K562 (cell line): ENCODE measurements around the gene LRP1B. TPM values are rescaled to one million over a fixed set of nuclear protein-coding genes. Genes with fewer than 3 reads are reported as not detected.

ENCODE experiments used
- ATAC-seq: fragments of 200-7000 bp; cut with Tn5 transposase; 3 replicates; pipeline ENCODE4 v1.9.1; 2020; ENCODE audit warnings: moderate library complexity
- BruUV-seq: library from RNA; stranded (reverse); fragments of 400-500 nt; replicated peaks from 2 replicates; lab custom pipeline; 2021; lab: Mats Ljungman, UMichigan
- CTCF ChIA-PET: fragments of 300-600 bp; formaldehyde crosslinking; extraction: SDS; loops from one replicate; lab custom pipeline; 2021; ENCODE audit warnings: low intra/inter-chr PET ratio; lab: Yijun Ruan, JAX
- POLR2A ChIA-PET: fragments of 300-600, 350-650 bp; sonication (Branson Sonifier 250); formaldehyde crosslinking; extraction: SDS; loops from one replicate; lab custom pipeline; 2021; ENCODE audit warnings: antibody characterized with exemption, inconsistent platforms; lab: Yijun Ruan, JAX
- DNase-seq, 4 experiments: peaks; one replicate each; pipeline versions ENCODE4 v3.0.0 to v3.0.0-alpha.2; 2011 to 2018; ENCODE audit warnings: low spot score in 3 of 4, mixed read lengths in 3 of 4; ENCODE audit errors: extremely low read depth in 1 of 4
- FAIRE-seq: peaks from 2 replicates; lab custom pipeline; 2011; peaks lifted over from hg19 to GRCh38; lab: Jason Lieb, UNC
- H2AFZ ChIP-seq: 2 replicates; pipeline ENCODE4 v1.6.0; 2011; ENCODE audit warnings: low read depth, low read length, control low read depth, inconsistent platforms
- H3K27ac ChIP-seq: fragments of 200-600 bp; 3 replicates; pipeline ENCODE4 v1.8.0; 2011; ENCODE audit warnings: low read depth, mild to moderate bottlenecking, control low read depth, inconsistent platforms, low read length, moderate library complexity, mixed read lengths; ENCODE audit errors: extremely low read depth
- H3K27me3 ChIP-seq, 2 experiments: fragments of 300-600 bp in 1 of 2; 2 replicates in 1 of 2; 3 replicates in 1 of 2; pipeline versions ENCODE4 v1.6.0 to v1.8.0; 2011; ENCODE audit warnings: inconsistent platforms in 2 of 2, low read length in 2 of 2, mild to moderate bottlenecking in 1 of 2, mixed read lengths in 1 of 2, moderate library complexity in 1 of 2; ENCODE audit not compliant: control insufficient read depth in 2 of 2, insufficient read depth in 2 of 2
- H3K36me3 ChIP-seq: fragments of 300-600 bp; 3 replicates; pipeline ENCODE4 v1.8.0; 2011; ENCODE audit warnings: mild to moderate bottlenecking, low read length, inconsistent platforms; ENCODE audit not compliant: control insufficient read depth, insufficient read depth
- H3K4me1 ChIP-seq, 2 experiments: fragments of 200-600 bp in 1 of 2; replicated peaks in 1 of 2; 2 replicates in 1 of 2; 3 replicates in 1 of 2; pipeline versions ENCODE4 v1.5.1 to v1.8.0; 2011; ENCODE audit warnings: inconsistent platforms in 2 of 2, low read length in 2 of 2, mild to moderate bottlenecking in 1 of 2, mixed read lengths in 1 of 2, moderate library complexity in 1 of 2; ENCODE audit not compliant: control insufficient read depth in 2 of 2, insufficient read depth in 2 of 2
- H3K4me2 ChIP-seq: 2 replicates; pipeline ENCODE4 v1.6.1; 2011; ENCODE audit warnings: low read length, control low read depth, inconsistent platforms, mixed read lengths; ENCODE audit not compliant: insufficient read depth
- H3K4me3 ChIP-seq: fragments of 200-600 bp; sonication (generic), shearing (Covaris generic); 2 replicates; pipeline ENCODE4 v1.5.1; 2016; ENCODE audit warnings: control low read depth, inconsistent platforms
- H3K79me2 ChIP-seq: fragments of 200-600 bp; 3 replicates; pipeline ENCODE4 v1.8.0; 2011; ENCODE audit warnings: low read length, inconsistent platforms; ENCODE audit not compliant: control insufficient read depth, insufficient read depth
- H3K9ac ChIP-seq, 2 experiments: 2 replicates each; pipeline versions ENCODE4 v1.6.0 to v1.6.1; 2011; ENCODE audit warnings: low read depth in 2 of 2, low read length in 2 of 2, control low read depth in 1 of 2, inconsistent platforms in 1 of 2, mild to moderate bottlenecking in 1 of 2, mixed read lengths in 1 of 2; ENCODE audit not compliant: insufficient read depth in 1 of 2
- H3K9me1 ChIP-seq: one replicate; pipeline ENCODE4 v1.6.0; 2011; ENCODE audit warnings: inconsistent platforms, mild to moderate bottlenecking, low read length, moderate library complexity; ENCODE audit not compliant: control insufficient read depth, insufficient read depth
- H3K9me3 ChIP-seq: replicated peaks from 2 replicates; pipeline ENCODE4 v1.5.1; 2011; ENCODE audit warnings: low read depth, low read length, inconsistent platforms; ENCODE audit not compliant: control insufficient read depth, insufficient read depth
- H4K20me1 ChIP-seq: replicated peaks from 2 replicates; pipeline ENCODE4 v1.6.1; 2011; ENCODE audit warnings: low read length, inconsistent platforms, mixed read lengths; ENCODE audit not compliant: control insufficient read depth, insufficient read depth
- BRF1 ChIP-seq: IDR thresholded peaks from 3 replicates; pipeline ENCODE4 v1.6.1; 2011; ENCODE audit warnings: borderline replicate concordance, mild to moderate bottlenecking; ENCODE audit not compliant: insufficient read length; ENCODE audit errors: extremely low read depth
- CHD4 ChIP-seq: fragments of 200-600 bp; sonication (generic); IDR thresholded peaks from 3 replicates; pipeline ENCODE4 v1.6.1; 2012; ENCODE audit warnings: low read depth, mild to moderate bottlenecking, mixed read lengths, low read length, inconsistent platforms; ENCODE audit not compliant: insufficient read depth, insufficient replicate concordance, poor library complexity, severe bottlenecking
- FOSL1 ChIP-seq: fragments of 200-800 bp; sonication (Bioruptor generic); conservative IDR thresholded peaks from 2 replicates; pipeline ENCODE4 v1.6.1; 2016; ENCODE audit warnings: missing genetic modification characterization, missing compliant biosample characterization
- HDAC8 ChIP-seq: fragments of 450-650 bp; IDR thresholded peaks from 2 replicates; pipeline ENCODE4 v1.6.1; 2016; ENCODE audit warnings: mild to moderate bottlenecking, missing genetic modification characterization, moderate library complexity, missing compliant biosample characterization
- HMG20A ChIP-seq: fragments of 450-650 bp; formaldehyde crosslinking; conservative IDR thresholded peaks from 2 replicates; pipeline ENCODE4 v1.4.0; 2020; ENCODE audit warnings: mild to moderate bottlenecking, mixed read lengths
- RNF2 ChIP-seq: sonication (generic); IDR thresholded peaks from 2 replicates; pipeline ENCODE4 v1.6.1; 2016
- ZNF717 ChIP-seq: fragments of 250-450 bp; sonication (Bioruptor Pico); IDR thresholded peaks from 2 replicates; pipeline ENCODE4 v1.5.0; 2021
- WGBS: fragments of 100-300 bp; shearing (Covaris generic); methylation state at CpG from one replicate; pipeline ENCODE4 v1.1.6; 2016; ENCODE audit warnings: low coverage, mixed read lengths; ENCODE audit not compliant: insufficient coverage; ENCODE audit errors: missing lambda C conversion rate; 5-methylcytosine and 5-hydroxymethylcytosine counted together
- in situ Hi-C: fragments of 300-500 bp; cut with MboI; formaldehyde crosslinking; loops from 4 replicates; pipeline ENCODE4 v1.15.0; 2018; ENCODE audit warnings: inconsistent platforms, mixed read lengths
- intact Hi-C: fragments of 100-400 bp; cut with micrococcal nuclease; formaldehyde crosslinking; loops from 2 replicates; pipeline ENCODE4 v1.14.2; 2022
- polyA plus RNA-seq, 8 experiments: library from polyadenylated mRNA; depleted of rRNA in 4 of 8; stranded (reverse) in 5 of 8; unstranded in 3 of 8; fragments of >200 nt; fragmentation: Nextera tagmentation in 2 of 8; fragmentation: Illumina TruSeq in 1 of 8; extraction: Ambion mirVana in 2 of 8; extraction: Trizol in 1 of 8; gene quantifications; 2 replicates each; pipeline versions ENCODE4 v1.2.1 to v1.2.3, GENCODE V29; 2011 to 2014; ENCODE audit warnings: inconsistent platforms in 1 of 8, missing spikeins in 1 of 8
- total RNA-seq, 7 experiments: library from RNA; depleted of rRNA in 6 of 7; stranded (reverse); fragments of >200 nt in 6 of 7; fragmentation: Illumina TruSeq in 2 of 7; extraction: Trizol in 2 of 7; gene quantifications; 2 replicates each; pipeline versions ENCODE4 v1.2.1 to v1.2.3, GENCODE V29; 2011 to 2021; ENCODE audit warnings: low replicate concordance in 1 of 7
- TF ChIP-seq, protein P1 (sequence below): sonication (generic); formaldehyde crosslinking; IDR thresholded peaks from 2 replicates; pipeline ENCODE4 v1.8.1; 2022; ENCODE audit warnings: missing genetic modification reagents
- TF ChIP-seq, protein P2 (sequence below): sonication (generic); formaldehyde crosslinking; IDR thresholded peaks from 2 replicates; pipeline ENCODE4 v1.8.0; 2022; ENCODE audit warnings: mild to moderate bottlenecking, missing genetic modification reagents
- TF ChIP-seq, protein P3 (sequence below): fragments of 450-650 bp; IDR thresholded peaks from 2 replicates; pipeline ENCODE4 v1.7.1; 2018; ENCODE audit warnings: mild to moderate bottlenecking, low read depth; ENCODE audit not compliant: partially characterized antibody
- TF ChIP-seq, protein P4 (sequence below): sonication (generic); formaldehyde crosslinking; IDR thresholded peaks from 2 replicates; pipeline ENCODE4 v1.8.1; 2023; ENCODE audit warnings: mild to moderate bottlenecking, missing genetic modification reagents, moderate library complexity

LRP1B gene
- total and polyA plus RNA-seq, 9 of the 15 experiments (the other 6 are each of a cell fraction or from before 2014, with no cell fraction given) = not detected

DNA sequence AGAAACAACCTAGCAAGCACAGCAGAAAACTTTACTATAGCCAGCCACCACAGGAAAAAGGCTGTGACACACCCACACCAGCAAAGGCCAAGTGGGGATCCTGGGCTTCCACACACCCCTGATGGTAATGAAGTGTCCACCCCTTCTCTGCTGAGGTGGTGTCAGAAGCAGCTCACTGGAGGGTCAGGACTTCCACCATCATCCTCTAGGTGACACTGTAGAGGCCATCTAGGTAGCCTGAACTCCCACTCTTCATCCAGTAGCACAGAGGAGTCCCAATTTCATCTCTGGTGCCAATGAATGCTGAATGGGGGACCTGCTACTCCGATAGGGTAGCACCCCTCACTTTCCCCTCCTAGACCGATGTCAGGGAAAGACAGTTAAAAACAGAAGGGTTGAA lies 1544.4 kb downstream of the LRP1B start (continued):
- TF ChIP-seq, protein P1, sequence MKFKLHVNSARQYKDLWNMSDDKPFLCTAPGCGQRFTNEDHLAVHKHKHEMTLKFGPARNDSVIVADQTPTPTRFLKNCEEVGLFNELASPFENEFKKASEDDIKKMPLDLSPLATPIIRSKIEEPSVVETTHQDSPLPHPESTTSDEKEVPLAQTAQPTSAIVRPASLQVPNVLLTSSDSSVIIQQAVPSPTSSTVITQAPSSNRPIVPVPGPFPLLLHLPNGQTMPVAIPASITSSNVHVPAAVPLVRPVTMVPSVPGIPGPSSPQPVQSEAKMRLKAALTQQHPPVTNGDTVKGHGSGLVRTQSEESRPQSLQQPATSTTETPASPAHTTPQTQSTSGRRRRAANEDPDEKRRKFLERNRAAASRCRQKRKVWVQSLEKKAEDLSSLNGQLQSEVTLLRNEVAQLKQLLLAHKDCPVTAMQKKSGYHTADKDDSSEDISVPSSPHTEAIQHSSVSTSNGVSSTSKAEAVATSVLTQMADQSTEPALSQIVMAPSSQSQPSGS (CRISPR knock-in tag) = no peak
- TF ChIP-seq HDAC8 = no peak
- TF ChIP-seq, protein P2, sequence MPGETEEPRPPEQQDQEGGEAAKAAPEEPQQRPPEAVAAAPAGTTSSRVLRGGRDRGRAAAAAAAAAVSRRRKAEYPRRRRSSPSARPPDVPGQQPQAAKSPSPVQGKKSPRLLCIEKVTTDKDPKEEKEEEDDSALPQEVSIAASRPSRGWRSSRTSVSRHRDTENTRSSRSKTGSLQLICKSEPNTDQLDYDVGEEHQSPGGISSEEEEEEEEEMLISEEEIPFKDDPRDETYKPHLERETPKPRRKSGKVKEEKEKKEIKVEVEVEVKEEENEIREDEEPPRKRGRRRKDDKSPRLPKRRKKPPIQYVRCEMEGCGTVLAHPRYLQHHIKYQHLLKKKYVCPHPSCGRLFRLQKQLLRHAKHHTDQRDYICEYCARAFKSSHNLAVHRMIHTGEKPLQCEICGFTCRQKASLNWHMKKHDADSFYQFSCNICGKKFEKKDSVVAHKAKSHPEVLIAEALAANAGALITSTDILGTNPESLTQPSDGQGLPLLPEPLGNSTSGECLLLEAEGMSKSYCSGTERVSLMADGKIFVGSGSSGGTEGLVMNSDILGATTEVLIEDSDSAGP = no peak

DNA sequence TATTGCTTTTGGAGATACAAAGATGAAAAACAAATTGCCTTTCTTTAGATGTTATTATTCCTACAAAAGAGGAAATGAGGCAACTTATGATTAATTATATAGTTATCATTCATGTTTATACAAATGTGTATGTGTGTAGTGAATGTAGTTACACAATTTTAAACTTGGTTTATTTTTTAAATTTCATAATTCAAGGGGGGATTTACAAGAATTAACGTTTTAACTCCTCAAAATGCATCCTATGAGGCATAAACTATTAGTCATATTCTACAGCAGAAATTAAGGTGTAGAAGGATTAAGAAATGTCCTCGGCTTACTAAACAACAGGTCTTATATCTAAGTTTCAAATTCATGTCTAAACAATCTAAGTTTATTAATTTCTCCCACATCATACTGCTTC lies 1545.8 kb downstream of the LRP1B start:
- H3K4me2 ChIP-seq = no peak overlapping the region
- H2AFZ ChIP-seq = no peak overlapping the region
- BruUV-seq = no TSS peak
- H3K27me3 ChIP-seq = no peaks in the 10 kb centered on the region
- H4K20me1 ChIP-seq = no peaks in the 10 kb centered on the region
- CTCF ChIA-PET = no interaction called here
- H3K79me2 ChIP-seq = no peaks in the 10 kb centered on the region
- DNase-seq (no peak), FAIRE-seq (no peak), ATAC-seq (no peak)
- intact Hi-C loops = no loop called here
- H3K27ac ChIP-seq = no peak overlapping the region
- no peaks in the 10 kb centered on the region for H3K4me1 ChIP-seq
- no peak overlapping the region for H3K4me3 ChIP-seq
- H3K9ac ChIP-seq = no peak overlapping the region
- no peaks in the 10 kb centered on the region for H3K9me1 ChIP-seq
- H3K36me3 ChIP-seq = no peaks in the 10 kb centered on the region
- 0% methylated on average over 2 of the region's 2 CpGs for WGBS
- POLR2A ChIA-PET = no interaction called here
- no peaks in the 10 kb centered on the region for H3K9me3 ChIP-seq
- in situ Hi-C loops = no loop called here
- TF ChIP-seq FOSL1 (tag) = no peak
- TF ChIP-seq, protein P3, sequence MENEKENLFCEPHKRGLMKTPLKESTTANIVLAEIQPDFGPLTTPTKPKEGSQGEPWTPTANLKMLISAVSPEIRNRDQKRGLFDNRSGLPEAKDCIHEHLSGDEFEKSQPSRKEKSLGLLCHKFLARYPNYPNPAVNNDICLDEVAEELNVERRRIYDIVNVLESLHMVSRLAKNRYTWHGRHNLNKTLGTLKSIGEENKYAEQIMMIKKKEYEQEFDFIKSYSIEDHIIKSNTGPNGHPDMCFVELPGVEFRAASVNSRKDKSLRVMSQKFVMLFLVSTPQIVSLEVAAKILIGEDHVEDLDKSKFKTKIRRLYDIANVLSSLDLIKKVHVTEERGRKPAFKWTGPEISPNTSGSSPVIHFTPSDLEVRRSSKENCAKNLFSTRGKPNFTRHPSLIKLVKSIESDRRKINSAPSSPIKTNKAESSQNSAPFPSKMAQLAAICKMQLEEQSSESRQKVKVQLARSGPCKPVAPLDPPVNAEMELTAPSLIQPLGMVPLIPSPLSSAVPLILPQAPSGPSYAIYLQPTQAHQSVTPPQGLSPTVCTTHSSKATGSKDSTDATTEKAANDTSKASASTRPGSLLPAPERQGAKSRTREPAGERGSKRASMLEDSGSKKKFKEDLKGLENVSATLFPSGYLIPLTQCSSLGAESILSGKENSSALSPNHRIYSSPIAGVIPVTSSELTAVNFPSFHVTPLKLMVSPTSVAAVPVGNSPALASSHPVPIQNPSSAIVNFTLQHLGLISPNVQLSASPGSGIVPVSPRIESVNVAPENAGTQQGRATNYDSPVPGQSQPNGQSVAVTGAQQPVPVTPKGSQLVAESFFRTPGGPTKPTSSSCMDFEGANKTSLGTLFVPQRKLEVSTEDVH = no peak
- no peak for TF ChIP-seq HMG20A (CRISPR knock-in tag)
- no peak for TF ChIP-seq RNF2
- no peak for TF ChIP-seq ZNF717
- TF ChIP-seq, protein P4, sequence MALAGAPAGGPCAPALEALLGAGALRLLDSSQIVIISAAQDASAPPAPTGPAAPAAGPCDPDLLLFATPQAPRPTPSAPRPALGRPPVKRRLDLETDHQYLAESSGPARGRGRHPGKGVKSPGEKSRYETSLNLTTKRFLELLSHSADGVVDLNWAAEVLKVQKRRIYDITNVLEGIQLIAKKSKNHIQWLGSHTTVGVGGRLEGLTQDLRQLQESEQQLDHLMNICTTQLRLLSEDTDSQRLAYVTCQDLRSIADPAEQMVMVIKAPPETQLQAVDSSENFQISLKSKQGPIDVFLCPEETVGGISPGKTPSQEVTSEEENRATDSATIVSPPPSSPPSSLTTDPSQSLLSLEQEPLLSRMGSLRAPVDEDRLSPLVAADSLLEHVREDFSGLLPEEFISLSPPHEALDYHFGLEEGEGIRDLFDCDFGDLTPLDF (CRISPR knock-in tag) = no peak
- TF ChIP-seq CHD4 = no peak
- no peak for TF ChIP-seq BRF1
